ENCODE data around the gene A2M.

Gene A2M

DNA sequence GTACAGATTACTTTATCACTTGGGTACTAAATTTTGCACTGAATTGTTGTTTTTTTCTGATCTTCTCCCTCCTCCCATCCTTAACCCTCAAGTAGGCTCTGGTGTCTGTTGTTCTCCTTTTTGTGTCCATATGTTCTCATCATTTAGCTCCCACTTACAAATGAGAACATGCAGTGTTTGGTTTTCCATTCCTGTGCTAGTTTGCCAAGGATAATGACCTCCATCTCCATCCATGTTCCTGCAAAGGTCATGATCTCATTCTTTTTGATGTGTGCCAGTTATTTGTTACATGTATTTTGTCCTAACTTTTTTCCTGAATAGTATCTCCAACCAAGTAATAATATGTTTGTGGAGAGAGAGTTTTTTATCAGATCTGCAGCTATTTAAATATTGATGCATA lies 44.2 kb downstream of the A2M start:
- DNase-seq, result no peak
- Mint-ChIP-seq H3K4me1 (ENCODE audit: low read depth in 2 of 2) (peaks cover 8 to 18% of the 10 kb centered on the region in 2 donors), H3K36me3 (ENCODE audit: insufficient read depth) (peaks cover 19% of the 10 kb centered on the region), H3K27ac (peak overlapping the region in 1 of 2 donors; percentile 3), H3K4me3 (no peak overlapping the region), H3K9me3 (no peaks in the 10 kb centered on the region), H3K27me3 (no peaks in the 10 kb centered on the region)
- ATAC-seq (replicated peaks), result no peak

GRCh38 chr12:9070351-9070750 lies 45.4 kb downstream of the A2M start:
- ATAC-seq (replicated peaks) (no peak), DNase-seq (no peak)
- Mint-ChIP-seq H3K4me1 (ENCODE audit: low read depth in 2 of 2) (peaks cover 12 to 18% of the 10 kb centered on the region in 2 donors), H3K27me3 (no peaks in the 10 kb centered on the region), H3K27ac (no peak overlapping the region), H3K4me3 (no peak overlapping the region), H3K36me3 (ENCODE audit: insufficient read depth) (peaks cover 20% of the 10 kb centered on the region), H3K9me3 (no peaks in the 10 kb centered on the region)

DNA sequence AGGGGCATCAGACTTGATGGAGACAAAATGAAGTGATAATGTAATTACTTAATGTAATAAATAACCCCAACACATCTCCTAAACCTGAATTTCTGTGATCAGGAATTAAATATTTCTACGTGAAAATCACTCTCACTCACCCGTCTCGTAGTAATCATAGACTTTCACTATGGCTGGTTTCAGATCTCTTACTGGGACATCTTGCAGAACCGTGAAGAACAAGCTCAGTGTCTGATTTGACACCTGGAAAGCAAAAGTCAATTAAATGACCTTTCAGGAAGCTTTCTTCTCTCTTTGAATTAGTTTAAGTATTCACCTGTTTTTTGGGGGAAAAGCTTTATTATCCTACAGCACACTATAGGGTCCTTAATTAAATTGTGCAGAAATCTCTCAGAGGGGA lies 47.1 kb downstream of the A2M start:
- no peak overlapping the region for H3K27ac Mint-ChIP-seq
- no peak overlapping the region for H3K4me3 Mint-ChIP-seq
- ATAC-seq (replicated peaks) (no peak), DNase-seq (no peak)
- no peaks in the 10 kb centered on the region for H3K27me3 Mint-ChIP-seq
- H3K4me1 Mint-ChIP-seq (ENCODE audit: low read depth in 2 of 2), result peaks cover 13% of the 10 kb centered on the region in 2 donors
- peaks cover 25% of the 10 kb centered on the region for H3K36me3 Mint-ChIP-seq (ENCODE audit: insufficient read depth)
- no peaks in the 10 kb centered on the region for H3K9me3 Mint-ChIP-seq

GRCh38 chr12:9068086-9068485 lies 47.6 kb downstream of the A2M start:
- no peak for DNase-seq
- no peak overlapping the region for H3K4me3 Mint-ChIP-seq
- no peaks in the 10 kb centered on the region for H3K27me3 Mint-ChIP-seq
- peaks cover 13 to 15% of the 10 kb centered on the region in 2 donors for H3K4me1 Mint-ChIP-seq (ENCODE audit: low read depth in 2 of 2)
- no peak for ATAC-seq (replicated peaks)
- H3K9me3 Mint-ChIP-seq, result no peaks in the 10 kb centered on the region
- H3K27ac Mint-ChIP-seq, result no peak overlapping the region
- peaks cover 25% of the 10 kb centered on the region for H3K36me3 Mint-ChIP-seq (ENCODE audit: insufficient read depth)

DNA sequence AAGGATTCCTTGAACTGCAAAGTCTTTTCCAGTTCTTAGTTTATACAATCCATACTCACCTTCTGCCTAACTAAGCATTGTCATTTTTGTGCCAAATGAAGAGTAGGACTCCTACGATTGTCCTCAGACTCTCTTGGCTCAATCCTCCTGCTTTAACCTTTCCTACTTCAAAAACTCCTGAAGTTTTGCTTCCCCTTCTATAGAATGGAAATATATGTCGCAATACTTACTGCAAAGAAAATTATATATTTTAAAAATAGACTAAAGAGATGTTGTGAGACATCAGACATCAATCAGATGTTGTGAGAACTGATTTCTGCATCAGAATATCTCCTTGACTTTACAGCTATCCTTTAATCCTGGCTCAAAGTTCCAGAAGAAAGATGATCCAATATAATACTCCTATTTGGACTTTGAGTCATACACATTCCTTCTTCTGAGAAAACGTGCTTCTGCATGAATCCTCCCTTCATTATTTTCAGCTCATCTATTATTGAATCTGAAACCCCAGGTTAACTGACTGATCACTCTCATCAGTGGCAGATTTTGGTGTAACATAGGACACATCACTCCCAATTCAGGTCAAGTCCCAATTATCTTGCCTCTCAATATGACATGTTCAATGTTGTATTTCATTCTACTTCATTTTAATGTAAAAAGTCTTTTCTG lies 48.8 kb downstream of the A2M start:
- Mint-ChIP-seq H3K4me3 (no peak overlapping the region), H3K27ac (peak overlapping the region in 1 of 2 donors; percentile 15), H3K4me1 (ENCODE audit: low read depth in 2 of 2) (peaks cover 10 to 13% of the 10 kb centered on the region in 2 donors), H3K36me3 (ENCODE audit: insufficient read depth) (peaks cover 19% of the 10 kb centered on the region), H3K27me3 (no peaks in the 10 kb centered on the region), H3K9me3 (no peaks in the 10 kb centered on the region)
- ATAC-seq (replicated peaks) (no peak), DNase-seq (no peak)

DNA sequence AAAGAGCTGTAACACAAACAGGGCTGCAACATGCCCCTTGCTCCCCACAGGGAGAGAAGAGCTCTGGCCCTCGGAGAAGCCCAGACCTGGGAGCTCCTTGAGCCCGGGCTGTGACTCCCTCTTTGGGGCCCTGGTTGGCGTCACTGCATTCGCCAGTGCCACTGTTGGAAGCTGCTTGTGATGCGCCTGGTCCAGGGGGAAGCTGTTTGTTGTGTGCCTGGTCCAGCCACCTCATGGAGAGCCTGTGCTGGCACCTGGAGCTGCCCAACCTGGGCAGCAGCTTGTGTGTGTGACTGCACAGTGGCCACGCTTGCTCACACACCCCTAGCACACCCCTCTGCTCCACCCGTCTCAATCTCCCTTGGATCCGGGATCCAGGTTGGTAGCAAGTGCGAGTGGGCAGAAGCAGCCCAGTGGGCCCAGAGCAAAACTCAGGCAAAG lies 49.5 kb downstream of the A2M start:
- ATAC-seq (replicated peaks), result no peak
- Mint-ChIP-seq H3K9me3 (no peaks in the 10 kb centered on the region), H3K4me1 (ENCODE audit: low read depth in 2 of 2) (peaks cover 7 to 9% of the 10 kb centered on the region in 2 donors), H3K27ac (peak overlapping the region; percentile 15 to 56), H3K27me3 (no peaks in the 10 kb centered on the region), H3K4me3 (no peak overlapping the region), H3K36me3 (ENCODE audit: insufficient read depth) (peaks cover 22% of the 10 kb centered on the region)
- no peak for DNase-seq

- no peak for DNase-seq
- no peak overlapping the region for H3K27ac Mint-ChIP-seq
- H3K9me3 Mint-ChIP-seq, result no peaks in the 10 kb centered on the region
- H3K4me1 Mint-ChIP-seq (ENCODE audit: low read depth in 2 of 2), result peaks cover 7 to 9% of the 10 kb centered on the region in 2 donors
- H3K27me3 Mint-ChIP-seq, result no peaks in the 10 kb centered on the region
- H3K4me3 Mint-ChIP-seq, result peak overlapping the region in 1 of 2 donors; percentile 12
- H3K36me3 Mint-ChIP-seq (ENCODE audit: insufficient read depth), result peaks cover 28% of the 10 kb centered on the region
- ATAC-seq (replicated peaks), result no peak
Observed at GRCh38 chr12:9065607-9065856, 50.2 kb downstream of the A2M start.

DNA sequence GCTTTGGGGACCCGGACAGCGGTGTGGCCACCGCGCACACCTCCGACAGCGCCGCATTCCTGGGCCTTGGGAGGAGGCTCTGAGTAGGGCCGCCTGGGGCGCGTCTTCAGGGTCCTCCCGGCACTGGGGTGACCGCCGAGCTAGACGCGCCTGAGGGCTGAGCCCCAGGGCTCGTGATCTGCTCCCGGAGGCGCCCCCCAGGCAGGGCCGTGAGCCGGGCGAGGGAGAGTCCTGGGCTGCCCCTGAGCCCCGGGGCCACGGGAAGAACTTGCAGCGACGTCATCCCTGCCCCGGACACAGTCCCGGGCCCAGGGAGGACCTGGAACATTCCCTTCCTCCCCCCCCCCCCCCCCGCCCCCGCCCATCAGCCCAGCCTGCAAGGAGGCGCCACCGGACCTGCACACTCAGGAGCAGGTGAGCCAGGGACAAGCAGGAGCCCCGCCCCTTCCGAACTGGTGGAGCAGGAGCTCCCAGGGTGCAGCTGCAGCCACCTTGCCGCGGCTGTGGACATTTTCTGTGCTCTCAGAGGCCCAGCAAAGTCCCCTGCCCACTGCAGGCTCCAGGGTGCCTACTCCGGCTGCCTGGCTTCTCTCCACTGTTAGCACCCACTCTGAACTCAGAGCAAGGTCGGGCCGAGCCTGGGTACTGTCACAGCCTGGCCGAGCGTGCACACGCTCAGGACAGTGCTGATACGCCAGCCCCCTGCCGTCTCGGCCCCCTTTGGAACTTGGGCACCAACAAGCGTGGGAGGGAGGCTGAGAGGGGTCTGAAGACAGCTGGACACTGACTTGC lies 50.7 kb downstream of the A2M start:
- H3K4me1 Mint-ChIP-seq (ENCODE audit: low read depth in 2 of 2), result peaks cover 7 to 9% of the 10 kb centered on the region in 2 donors
- H3K27ac Mint-ChIP-seq, result no peak overlapping the region
- no peaks in the 10 kb centered on the region for H3K27me3 Mint-ChIP-seq
- H3K4me3 Mint-ChIP-seq, result peak overlapping the region; percentile 12 to 78
- ATAC-seq (replicated peaks), result peak; percentile 24
- peaks cover 27% of the 10 kb centered on the region for H3K36me3 Mint-ChIP-seq (ENCODE audit: insufficient read depth)
- H3K9me3 Mint-ChIP-seq, result no peaks in the 10 kb centered on the region
- DNase-seq, result no peak

DNA sequence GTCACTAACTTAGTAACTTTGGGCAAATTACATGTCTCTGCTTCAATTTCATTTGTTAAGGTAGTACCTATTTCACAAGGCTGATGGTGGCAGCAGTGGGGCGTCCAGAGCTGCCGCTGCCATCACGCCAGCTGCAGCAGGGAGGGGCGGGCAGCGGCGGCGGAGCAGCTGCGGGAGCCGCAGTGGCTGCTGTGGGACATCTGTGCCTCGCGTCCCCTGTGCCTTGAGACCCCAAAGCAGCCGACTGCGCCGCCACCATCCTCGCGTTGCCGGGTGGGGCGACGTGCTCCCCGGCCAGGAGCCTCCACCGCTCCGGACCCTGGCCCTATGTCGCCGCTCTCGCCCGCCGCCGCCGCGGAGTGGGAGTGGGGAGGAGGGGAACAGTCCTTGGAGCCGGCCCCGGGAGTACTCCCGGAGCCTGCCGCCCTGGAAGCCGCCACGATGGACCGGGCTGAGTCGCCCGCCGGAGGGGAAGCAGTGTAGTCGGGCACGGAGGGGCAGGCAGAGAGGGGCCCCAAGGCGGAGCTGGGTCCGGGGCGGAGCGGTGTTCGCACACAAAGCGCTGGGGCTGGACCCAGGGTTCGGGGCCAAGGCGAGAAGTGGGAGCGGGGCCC lies 51.4 kb downstream of the A2M start:
- Mint-ChIP-seq H3K9me3 (no peaks in the 10 kb centered on the region), H3K4me1 (ENCODE audit: low read depth in 2 of 2) (peaks cover 7 to 9% of the 10 kb centered on the region in 2 donors), H3K27me3 (no peaks in the 10 kb centered on the region), H3K4me3 (peak overlapping the region; percentile 78), H3K27ac (peak overlapping the region; percentile 78 to 82), H3K36me3 (ENCODE audit: insufficient read depth) (peaks cover 32% of the 10 kb centered on the region)
- DNase-seq (peak in 2 of 3 experiments; percentile 6 to 15), ATAC-seq (replicated peaks) (peak; percentile 83)

- H3K36me3 Mint-ChIP-seq (ENCODE audit: insufficient read depth), result peaks cover 48% of the 10 kb centered on the region
- H3K27ac Mint-ChIP-seq, result peak overlapping the region in 1 of 2 donors; percentile 72
- H3K27me3 Mint-ChIP-seq, result no peaks in the 10 kb centered on the region
- no peaks in the 10 kb centered on the region for H3K9me3 Mint-ChIP-seq
- DNase-seq (no peak), ATAC-seq (replicated peaks) (no peak)
- no peak overlapping the region for H3K4me3 Mint-ChIP-seq
- H3K4me1 Mint-ChIP-seq (ENCODE audit: low read depth in 2 of 2), result peaks cover 21 to 29% of the 10 kb centered on the region in 2 donors
Observed at GRCh38 chr12:9052610-9053009, 63.1 kb downstream of the A2M start.

DNA sequence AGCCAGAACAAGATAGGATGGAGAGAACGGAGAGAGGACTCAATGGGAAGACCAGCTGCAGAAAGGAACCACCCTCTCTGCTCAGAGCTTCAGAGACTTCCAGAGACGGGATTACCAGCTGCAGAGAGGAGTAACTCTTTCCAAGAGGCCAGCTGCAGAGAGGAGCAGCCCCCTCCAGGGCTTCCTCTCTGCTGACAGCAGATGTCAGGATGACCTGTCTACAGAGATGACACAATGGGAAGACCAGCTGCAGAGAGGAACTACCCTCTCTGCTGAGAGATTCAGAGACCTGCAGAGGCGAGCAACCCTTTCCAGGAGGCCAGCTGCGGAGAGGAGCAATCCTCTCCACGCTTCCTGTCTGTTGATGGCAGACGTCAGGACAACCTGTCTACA lies 64.6 kb downstream of the A2M start:
- peaks cover 24 to 28% of the 10 kb centered on the region in 2 donors for H3K4me1 Mint-ChIP-seq (ENCODE audit: low read depth in 2 of 2)
- ATAC-seq (replicated peaks) (no peak), DNase-seq (no peak)
- no peak overlapping the region for H3K4me3 Mint-ChIP-seq
- H3K9me3 Mint-ChIP-seq, result no peaks in the 10 kb centered on the region
- H3K27ac Mint-ChIP-seq, result peak overlapping the region in 1 of 2 donors; percentile 74
- no peaks in the 10 kb centered on the region for H3K27me3 Mint-ChIP-seq
- H3K36me3 Mint-ChIP-seq (ENCODE audit: insufficient read depth), result peaks cover 47% of the 10 kb centered on the region

DNA sequence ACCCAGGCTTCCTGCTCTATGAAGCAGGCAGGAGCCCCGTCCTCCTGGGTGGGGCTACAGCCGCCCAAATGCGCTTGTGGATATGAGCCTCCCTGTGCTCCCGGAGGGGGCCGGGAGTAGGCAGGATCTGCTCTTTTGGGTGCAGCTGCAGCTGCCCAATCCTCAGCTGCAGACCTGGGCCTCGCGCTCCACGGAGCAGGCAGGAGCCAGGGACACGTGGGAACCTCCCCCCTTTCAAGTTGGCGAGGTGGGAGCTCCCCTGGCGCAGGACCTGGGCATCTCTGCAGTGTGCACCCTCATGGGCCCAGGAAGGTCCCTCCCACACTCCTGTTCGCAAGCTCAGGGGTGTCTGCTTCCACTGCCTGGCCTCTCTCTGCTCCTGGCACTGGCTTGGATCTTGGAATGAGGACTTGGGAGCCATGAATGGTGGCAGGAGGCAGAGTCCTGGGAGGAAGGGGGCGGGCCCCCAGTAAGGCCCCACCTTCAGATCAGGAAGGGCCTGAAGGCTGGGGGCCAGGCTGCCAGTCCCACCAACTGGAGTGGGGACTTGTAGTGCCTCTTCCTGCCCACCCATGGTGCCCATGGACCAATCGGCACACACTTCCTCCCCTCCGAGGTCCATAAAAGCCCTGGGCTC lies 65.1 kb downstream of the A2M start:
- Mint-ChIP-seq H3K9me3 (no peaks in the 10 kb centered on the region), H3K36me3 (ENCODE audit: insufficient read depth) (peaks cover 42% of the 10 kb centered on the region), H3K27me3 (no peaks in the 10 kb centered on the region), H3K4me1 (ENCODE audit: low read depth in 2 of 2) (peaks cover 25 to 28% of the 10 kb centered on the region in 2 donors), H3K27ac (peak overlapping the region in 1 of 2 donors; percentile 74), H3K4me3 (peak overlapping the region in 1 of 2 donors; percentile 14)
- ATAC-seq (replicated peaks) (no peak), DNase-seq (no peak)

- peak; percentile 35 to 42 (median 36) for DNase-seq
Observed at GRCh38 chr12:9049520-9050133, 66.1 kb downstream of the A2M start.

More at GRCh38 chr12:9049520-9050133, 66.1 kb downstream of the A2M start:
- H3K9me3 Mint-ChIP-seq, result no peaks in the 10 kb centered on the region
- H3K27me3 Mint-ChIP-seq, result no peaks in the 10 kb centered on the region
- peak overlapping the region in 1 of 2 donors; percentile 61 for H3K4me3 Mint-ChIP-seq
- peaks cover 24 to 28% of the 10 kb centered on the region in 2 donors for H3K4me1 Mint-ChIP-seq (ENCODE audit: low read depth in 2 of 2)
- peaks cover 41% of the 10 kb centered on the region for H3K36me3 Mint-ChIP-seq (ENCODE audit: insufficient read depth)
- ATAC-seq (replicated peaks), result peak; percentile 80
- peak overlapping the region; percentile 46 to 64 for H3K27ac Mint-ChIP-seq

Measured in effector memory CD8-positive, alpha-beta T cell (primary cell).